Regular cardiac myocyte (primary cell): ENCODE measurements around the gene NEBL. TPM values are rescaled to one million over a fixed set of nuclear protein-coding genes. Genes with fewer than 3 reads are reported as not detected.

Experiments
- total RNA-seq: library from RNA; depleted of rRNA; stranded (reverse); fragments of >200 nt; gene quantifications from 2 replicates; pipeline ENCODE4 v1.2.3, GENCODE V29; 2014

The NEBL gene, protein sequence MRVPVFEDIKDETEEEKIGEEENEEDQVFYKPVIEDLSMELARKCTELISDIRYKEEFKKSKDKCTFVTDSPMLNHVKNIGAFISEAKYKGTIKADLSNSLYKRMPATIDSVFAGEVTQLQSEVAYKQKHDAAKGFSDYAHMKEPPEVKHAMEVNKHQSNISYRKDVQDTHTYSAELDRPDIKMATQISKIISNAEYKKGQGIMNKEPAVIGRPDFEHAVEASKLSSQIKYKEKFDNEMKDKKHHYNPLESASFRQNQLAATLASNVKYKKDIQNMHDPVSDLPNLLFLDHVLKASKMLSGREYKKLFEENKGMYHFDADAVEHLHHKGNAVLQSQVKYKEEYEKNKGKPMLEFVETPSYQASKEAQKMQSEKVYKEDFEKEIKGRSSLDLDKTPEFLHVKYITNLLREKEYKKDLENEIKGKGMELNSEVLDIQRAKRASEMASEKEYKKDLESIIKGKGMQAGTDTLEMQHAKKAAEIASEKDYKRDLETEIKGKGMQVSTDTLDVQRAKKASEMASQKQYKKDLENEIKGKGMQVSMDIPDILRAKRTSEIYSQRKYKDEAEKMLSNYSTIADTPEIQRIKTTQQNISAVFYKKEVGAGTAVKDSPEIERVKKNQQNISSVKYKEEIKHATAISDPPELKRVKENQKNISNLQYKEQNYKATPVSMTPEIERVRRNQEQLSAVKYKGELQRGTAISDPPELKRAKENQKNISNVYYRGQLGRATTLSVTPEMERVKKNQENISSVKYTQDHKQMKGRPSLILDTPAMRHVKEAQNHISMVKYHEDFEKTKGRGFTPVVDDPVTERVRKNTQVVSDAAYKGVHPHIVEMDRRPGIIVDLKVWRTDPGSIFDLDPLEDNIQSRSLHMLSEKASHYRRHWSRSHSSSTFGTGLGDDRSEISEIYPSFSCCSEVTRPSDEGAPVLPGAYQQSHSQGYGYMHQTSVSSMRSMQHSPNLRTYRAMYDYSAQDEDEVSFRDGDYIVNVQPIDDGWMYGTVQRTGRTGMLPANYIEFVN
- total RNA-seq: 0.19 and 1.1 TPM in 2 replicates

DNA sequence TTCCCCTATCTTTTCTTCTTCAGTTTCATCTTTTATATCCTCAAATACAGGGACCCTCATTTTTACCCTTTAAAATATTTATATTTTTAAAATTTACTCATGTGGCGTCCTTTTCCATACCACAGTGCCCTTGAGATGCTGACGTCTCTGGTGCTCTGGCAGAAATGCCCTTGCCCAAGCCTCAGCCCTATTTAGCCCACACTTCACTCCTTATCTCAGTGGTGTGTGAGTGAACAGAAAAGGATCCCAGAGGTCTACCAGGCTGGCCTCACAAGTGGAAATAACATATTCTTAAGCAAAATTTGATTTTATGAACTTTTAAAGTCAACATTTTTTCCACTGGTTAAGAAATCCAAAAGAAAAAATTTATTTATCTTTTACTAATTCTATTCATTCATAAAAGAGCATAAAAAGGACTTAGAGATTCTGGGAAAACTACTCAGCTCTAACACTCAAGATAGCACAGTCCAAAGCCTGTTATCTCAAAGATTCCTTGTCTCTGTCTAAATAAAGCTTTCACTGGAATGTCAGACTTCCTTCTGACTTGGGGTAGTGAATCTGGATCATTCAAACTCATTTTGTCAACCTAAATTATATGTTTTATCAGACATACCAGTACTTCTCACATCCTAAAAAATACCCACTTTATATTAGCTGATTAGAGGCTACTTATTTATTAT is at the start of gene NEBL:
TSS of gene NEBL (minus strand) at position 166 of the 680 bp plus-strand sequence. CDS start at position 60, 106 bp downstream.

